HEK293 (cell line): Measurements from ENCODE around the gene ADAMTS13.

Experiments used
- SP3 ChIP-seq: fragments of 450-650 bp; formaldehyde crosslinking; IDR thresholded peaks from 2 replicates; pipeline ENCODE4 v1.5.1; 2016; ENCODE audit warnings: missing biosample characterization, missing genetic modification characterization
- ZNF202 ChIP-seq: fragments of 450-650 bp; formaldehyde crosslinking; IDR thresholded peaks from 2 replicates; pipeline ENCODE4 v1.5.1; 2016; ENCODE audit warnings: missing biosample characterization, missing genetic modification characterization, borderline replicate concordance
- ZNF501 ChIP-seq: fragments of 450-650 bp; formaldehyde crosslinking; IDR thresholded peaks from 2 replicates; pipeline ENCODE4 v1.5.1; 2016; ENCODE audit warnings: missing biosample characterization, missing genetic modification characterization
- ZNF654 ChIP-seq: fragments of 450-650 bp; formaldehyde crosslinking; IDR thresholded peaks from 2 replicates; pipeline ENCODE4 v1.5.1; 2016; ENCODE audit warnings: low read depth, missing biosample characterization, missing genetic modification characterization
- ZNF776 ChIP-seq: fragments of 450-650 bp; formaldehyde crosslinking; IDR thresholded peaks from 2 replicates; pipeline ENCODE4 v1.5.0; 2017; ENCODE audit warnings: missing biosample characterization, missing genetic modification characterization, borderline replicate concordance
- TF ChIP-seq, protein P1 (sequence below): fragments of 450-650 bp; formaldehyde crosslinking; IDR thresholded peaks from 2 replicates; pipeline ENCODE4 v1.5.1; 2016; ENCODE audit warnings: missing biosample characterization, missing genetic modification characterization
- TF ChIP-seq, protein P2 (sequence below): fragments of 450-650 bp; formaldehyde crosslinking; IDR thresholded peaks from 2 replicates; pipeline ENCODE4 v1.5.1; 2017; ENCODE audit warnings: missing biosample characterization, missing genetic modification characterization
- TF ChIP-seq, protein P3 (sequence below): fragments of 450-650 bp; formaldehyde crosslinking; IDR thresholded peaks from 2 replicates; pipeline ENCODE4 v1.5.1; 2016; ENCODE audit warnings: missing biosample characterization, missing genetic modification characterization
- TF ChIP-seq, protein P4 (sequence below): fragments of 450-650 bp; formaldehyde crosslinking; IDR thresholded peaks from 2 replicates; pipeline ENCODE4 v1.5.1; 2016; ENCODE audit warnings: missing biosample characterization, missing genetic modification characterization

DNA sequence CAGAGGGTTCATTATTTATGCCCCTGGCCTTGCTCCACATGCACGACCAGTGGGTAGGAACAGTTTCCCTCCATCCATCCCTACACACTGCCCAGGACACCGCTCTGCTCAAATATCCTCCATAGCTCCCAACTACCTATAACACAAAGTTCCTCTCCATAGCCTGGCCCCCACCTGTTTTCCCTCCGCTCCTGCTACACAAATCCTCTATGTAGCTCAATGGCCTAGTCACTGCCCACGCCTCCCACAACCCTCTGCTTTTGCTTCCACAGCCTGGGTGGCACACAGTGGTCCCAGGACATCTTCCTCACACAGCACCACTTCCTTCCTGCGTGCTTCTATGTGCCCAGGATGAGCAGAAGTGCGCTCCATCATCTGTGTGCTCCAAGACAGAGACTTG is 24.8 kb upstream of the ADAMTS13 start:
- TF ChIP-seq, protein P1, sequence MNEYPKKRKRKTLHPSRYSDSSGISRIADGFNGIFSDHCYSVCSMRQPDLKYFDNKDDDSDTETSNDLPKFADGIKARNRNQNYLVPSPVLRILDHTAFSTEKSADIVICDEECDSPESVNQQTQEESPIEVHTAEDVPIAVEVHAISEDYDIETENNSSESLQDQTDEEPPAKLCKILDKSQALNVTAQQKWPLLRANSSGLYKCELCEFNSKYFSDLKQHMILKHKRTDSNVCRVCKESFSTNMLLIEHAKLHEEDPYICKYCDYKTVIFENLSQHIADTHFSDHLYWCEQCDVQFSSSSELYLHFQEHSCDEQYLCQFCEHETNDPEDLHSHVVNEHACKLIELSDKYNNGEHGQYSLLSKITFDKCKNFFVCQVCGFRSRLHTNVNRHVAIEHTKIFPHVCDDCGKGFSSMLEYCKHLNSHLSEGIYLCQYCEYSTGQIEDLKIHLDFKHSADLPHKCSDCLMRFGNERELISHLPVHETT (tag by site-specific recombination): no peak
- TF ChIP-seq, protein P2, sequence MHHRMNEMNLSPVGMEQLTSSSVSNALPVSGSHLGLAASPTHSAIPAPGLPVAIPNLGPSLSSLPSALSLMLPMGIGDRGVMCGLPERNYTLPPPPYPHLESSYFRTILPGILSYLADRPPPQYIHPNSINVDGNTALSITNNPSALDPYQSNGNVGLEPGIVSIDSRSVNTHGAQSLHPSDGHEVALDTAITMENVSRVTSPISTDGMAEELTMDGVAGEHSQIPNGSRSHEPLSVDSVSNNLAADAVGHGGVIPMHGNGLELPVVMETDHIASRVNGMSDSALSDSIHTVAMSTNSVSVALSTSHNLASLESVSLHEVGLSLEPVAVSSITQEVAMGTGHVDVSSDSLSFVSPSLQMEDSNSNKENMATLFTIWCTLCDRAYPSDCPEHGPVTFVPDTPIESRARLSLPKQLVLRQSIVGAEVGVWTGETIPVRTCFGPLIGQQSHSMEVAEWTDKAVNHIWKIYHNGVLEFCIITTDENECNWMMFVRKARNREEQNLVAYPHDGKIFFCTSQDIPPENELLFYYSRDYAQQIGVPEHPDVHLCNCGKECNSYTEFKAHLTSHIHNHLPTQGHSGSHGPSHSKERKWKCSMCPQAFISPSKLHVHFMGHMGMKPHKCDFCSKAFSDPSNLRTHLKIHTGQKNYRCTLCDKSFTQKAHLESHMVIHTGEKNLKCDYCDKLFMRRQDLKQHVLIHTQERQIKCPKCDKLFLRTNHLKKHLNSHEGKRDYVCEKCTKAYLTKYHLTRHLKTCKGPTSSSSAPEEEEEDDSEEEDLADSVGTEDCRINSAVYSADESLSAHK (tag by site-specific recombination): no peak
- TF ChIP-seq ZNF202 (no peak), SP3 (no peak), ZNF654 (tag by site-specific recombination) (no peak), ZNF776 (tag by site-specific recombination) (no peak), ZNF501 (no peak)
- TF ChIP-seq, protein P3, sequence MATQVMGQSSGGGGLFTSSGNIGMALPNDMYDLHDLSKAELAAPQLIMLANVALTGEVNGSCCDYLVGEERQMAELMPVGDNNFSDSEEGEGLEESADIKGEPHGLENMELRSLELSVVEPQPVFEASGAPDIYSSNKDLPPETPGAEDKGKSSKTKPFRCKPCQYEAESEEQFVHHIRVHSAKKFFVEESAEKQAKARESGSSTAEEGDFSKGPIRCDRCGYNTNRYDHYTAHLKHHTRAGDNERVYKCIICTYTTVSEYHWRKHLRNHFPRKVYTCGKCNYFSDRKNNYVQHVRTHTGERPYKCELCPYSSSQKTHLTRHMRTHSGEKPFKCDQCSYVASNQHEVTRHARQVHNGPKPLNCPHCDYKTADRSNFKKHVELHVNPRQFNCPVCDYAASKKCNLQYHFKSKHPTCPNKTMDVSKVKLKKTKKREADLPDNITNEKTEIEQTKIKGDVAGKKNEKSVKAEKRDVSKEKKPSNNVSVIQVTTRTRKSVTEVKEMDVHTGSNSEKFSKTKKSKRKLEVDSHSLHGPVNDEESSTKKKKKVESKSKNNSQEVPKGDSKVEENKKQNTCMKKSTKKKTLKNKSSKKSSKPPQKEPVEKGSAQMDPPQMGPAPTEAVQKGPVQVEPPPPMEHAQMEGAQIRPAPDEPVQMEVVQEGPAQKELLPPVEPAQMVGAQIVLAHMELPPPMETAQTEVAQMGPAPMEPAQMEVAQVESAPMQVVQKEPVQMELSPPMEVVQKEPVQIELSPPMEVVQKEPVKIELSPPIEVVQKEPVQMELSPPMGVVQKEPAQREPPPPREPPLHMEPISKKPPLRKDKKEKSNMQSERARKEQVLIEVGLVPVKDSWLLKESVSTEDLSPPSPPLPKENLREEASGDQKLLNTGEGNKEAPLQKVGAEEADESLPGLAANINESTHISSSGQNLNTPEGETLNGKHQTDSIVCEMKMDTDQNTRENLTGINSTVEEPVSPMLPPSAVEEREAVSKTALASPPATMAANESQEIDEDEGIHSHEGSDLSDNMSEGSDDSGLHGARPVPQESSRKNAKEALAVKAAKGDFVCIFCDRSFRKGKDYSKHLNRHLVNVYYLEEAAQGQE (tag by site-specific recombination): no peak
- TF ChIP-seq, protein P4, sequence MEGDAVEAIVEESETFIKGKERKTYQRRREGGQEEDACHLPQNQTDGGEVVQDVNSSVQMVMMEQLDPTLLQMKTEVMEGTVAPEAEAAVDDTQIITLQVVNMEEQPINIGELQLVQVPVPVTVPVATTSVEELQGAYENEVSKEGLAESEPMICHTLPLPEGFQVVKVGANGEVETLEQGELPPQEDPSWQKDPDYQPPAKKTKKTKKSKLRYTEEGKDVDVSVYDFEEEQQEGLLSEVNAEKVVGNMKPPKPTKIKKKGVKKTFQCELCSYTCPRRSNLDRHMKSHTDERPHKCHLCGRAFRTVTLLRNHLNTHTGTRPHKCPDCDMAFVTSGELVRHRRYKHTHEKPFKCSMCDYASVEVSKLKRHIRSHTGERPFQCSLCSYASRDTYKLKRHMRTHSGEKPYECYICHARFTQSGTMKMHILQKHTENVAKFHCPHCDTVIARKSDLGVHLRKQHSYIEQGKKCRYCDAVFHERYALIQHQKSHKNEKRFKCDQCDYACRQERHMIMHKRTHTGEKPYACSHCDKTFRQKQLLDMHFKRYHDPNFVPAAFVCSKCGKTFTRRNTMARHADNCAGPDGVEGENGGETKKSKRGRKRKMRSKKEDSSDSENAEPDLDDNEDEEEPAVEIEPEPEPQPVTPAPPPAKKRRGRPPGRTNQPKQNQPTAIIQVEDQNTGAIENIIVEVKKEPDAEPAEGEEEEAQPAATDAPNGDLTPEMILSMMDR (tag by site-specific recombination): no peak
